Heart left ventricle (tissue), 13 donors: Measurements from ENCODE around the gene ADGRB3.

ENCODE experiments used
- POLR2A ChIP-seq, 2 donors: fragments of 450-650 bp; IDR thresholded peaks; one replicate each; pipeline ENCODE4 v1.6.1; 2017; ENCODE audit warnings: antibody characterized with exemption in 2 of 2, mild to moderate bottlenecking in 2 of 2, moderate library complexity in 2 of 2
- TF ChIP-seq, protein P1 (sequence below), 12 donors: fragments of 200-600 bp; sonication (generic) in 4 of 12; IDR thresholded peaks; one replicate each; pipeline versions ENCODE4 v1.5.0 to v1.8.0; 2018 to 2022; ENCODE audit warnings: antibody characterized with exemption in 12 of 12, mild to moderate bottlenecking in 5 of 12
- donor health status: ischemic (EF 13 %, LVEDD 7.1; RV severe dilation, severe dysfunction).
- donor health status: DM: no; HTN: yes; CAD: no.
- donor health status: DM: no; HTN: no; CAD: no.
- donor health status: ischemic (EF 25% LVEDD 6.9; RV normal size, moderate dysfunction).
- donor health status: ischemic (EF 25% LVEDD 5.7; RV mildly dilated, moderate dysfunction).
- donor health status: ischemic (EF 35%, LVEDD 5.7; RV mildly dilated, moderate dysfunction).
- donor health status: nonischemic (EF 11% LVEDD 7.7; RV severe dilation, severe dysfunction).
- donor health status: DM: yes; HTN: yes; CAD: no.
- donor health status: PGD.
- donor health status: ischemic (EF 29% LVEDD 5.4; RV normal size, mild dysfunction).
- donor health status: nonischemic (EF 23%, LVEDD 6.1; RV moderate dilation, normal function).

DNA sequence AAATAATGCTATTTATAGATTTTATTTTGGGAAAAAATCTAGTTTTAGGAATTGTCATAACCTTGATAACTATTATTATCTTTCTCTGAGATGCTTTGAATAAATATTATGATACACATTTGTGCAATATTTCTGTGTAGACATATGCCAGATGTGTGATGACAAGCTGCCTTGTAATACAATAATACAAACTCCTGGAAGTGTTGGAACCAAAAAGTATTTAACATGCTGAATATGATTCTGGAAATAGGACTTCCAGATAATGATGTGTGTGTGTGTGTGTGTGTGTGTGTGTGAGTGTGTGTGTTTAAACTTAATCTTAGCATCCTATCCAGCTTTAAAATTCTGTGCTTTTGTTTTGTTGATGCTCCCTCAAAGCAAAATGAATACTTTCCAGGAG, 233.6 kb downstream of the ADGRB3 start:
- TF ChIP-seq, protein P1, sequence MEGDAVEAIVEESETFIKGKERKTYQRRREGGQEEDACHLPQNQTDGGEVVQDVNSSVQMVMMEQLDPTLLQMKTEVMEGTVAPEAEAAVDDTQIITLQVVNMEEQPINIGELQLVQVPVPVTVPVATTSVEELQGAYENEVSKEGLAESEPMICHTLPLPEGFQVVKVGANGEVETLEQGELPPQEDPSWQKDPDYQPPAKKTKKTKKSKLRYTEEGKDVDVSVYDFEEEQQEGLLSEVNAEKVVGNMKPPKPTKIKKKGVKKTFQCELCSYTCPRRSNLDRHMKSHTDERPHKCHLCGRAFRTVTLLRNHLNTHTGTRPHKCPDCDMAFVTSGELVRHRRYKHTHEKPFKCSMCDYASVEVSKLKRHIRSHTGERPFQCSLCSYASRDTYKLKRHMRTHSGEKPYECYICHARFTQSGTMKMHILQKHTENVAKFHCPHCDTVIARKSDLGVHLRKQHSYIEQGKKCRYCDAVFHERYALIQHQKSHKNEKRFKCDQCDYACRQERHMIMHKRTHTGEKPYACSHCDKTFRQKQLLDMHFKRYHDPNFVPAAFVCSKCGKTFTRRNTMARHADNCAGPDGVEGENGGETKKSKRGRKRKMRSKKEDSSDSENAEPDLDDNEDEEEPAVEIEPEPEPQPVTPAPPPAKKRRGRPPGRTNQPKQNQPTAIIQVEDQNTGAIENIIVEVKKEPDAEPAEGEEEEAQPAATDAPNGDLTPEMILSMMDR (IDR thresholded peaks at IDR 0.05): no peak
- TF ChIP-seq POLR2A (IDR thresholded peaks at IDR 0.05): no peak
